ENCODE data around the gene AKAP12.

DNA sequence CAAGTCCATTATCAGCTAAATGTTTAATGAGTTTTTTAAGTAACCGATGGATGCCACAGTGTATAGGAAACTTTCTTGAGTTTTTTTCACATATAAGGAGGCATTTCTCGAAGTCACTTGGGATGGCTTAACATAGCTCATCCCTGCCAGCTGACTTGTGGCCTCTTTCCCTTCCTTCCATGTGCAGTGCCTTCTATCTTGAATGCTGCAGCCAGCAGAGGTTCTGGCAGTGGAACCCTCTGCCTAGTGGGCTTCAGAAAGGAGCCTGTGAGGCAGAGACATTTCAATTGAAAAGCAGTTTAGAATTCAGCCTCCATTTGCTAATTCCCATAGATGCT is 51.9 kb downstream of the AKAP12 start:
- TF ChIP-seq, protein P1, sequence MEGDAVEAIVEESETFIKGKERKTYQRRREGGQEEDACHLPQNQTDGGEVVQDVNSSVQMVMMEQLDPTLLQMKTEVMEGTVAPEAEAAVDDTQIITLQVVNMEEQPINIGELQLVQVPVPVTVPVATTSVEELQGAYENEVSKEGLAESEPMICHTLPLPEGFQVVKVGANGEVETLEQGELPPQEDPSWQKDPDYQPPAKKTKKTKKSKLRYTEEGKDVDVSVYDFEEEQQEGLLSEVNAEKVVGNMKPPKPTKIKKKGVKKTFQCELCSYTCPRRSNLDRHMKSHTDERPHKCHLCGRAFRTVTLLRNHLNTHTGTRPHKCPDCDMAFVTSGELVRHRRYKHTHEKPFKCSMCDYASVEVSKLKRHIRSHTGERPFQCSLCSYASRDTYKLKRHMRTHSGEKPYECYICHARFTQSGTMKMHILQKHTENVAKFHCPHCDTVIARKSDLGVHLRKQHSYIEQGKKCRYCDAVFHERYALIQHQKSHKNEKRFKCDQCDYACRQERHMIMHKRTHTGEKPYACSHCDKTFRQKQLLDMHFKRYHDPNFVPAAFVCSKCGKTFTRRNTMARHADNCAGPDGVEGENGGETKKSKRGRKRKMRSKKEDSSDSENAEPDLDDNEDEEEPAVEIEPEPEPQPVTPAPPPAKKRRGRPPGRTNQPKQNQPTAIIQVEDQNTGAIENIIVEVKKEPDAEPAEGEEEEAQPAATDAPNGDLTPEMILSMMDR (IDR thresholded peaks at IDR 0.05) = no peak
- no peak for TF ChIP-seq EZH2 (IDR thresholded peaks at IDR 0.05; ENCODE audit: borderline replicate concordance, insufficient read depth, low read depth, low read length, poor library complexity, severe bottlenecking)

Data from B cell (primary cell).